Stimulated activated CD8-positive, alpha-beta memory T cell treated with anti-CD3 and anti-CD28 coated beads, Interleukin-4, amount 100 ng/mL, for 24 hours (primary cell): ENCODE results near the gene DSE.
A peak's percentile ranks its signal among the peaks of the same experiment; 100 is the strongest.
"Not testable (repeated sequence)": the region's sequence is repeated elsewhere in the genome, so short reads cannot be mapped to it uniquely, and the experiment has no call there.

Source experiments
- DNase-seq: peaks from one replicate; pipeline ENCODE4 v3.0.0-alpha.2; 2020; ENCODE audit warnings: low read depth

Gene DSE

GRCh38 chr6:116370760-116371119 is at the start of gene DSE:
Gene DSE, plus strand, starts transcription at chr6:116370947. Its CDS starts 28,304 bp downstream, at chr6:116399251.
- peak; percentile 56 for DNase-seq

GRCh38 chr6:116321933-116322332 is 48.8 kb upstream of the DSE start:
- not testable (repeated sequence) for DNase-seq

- DNase-seq, result no peak
Measured at GRCh38 chr6:116323863-116324262, 46.9 kb upstream of the DSE start.

- not testable (repeated sequence) for DNase-seq
Measured at GRCh38 chr6:116325634-116326132, 45.1 kb upstream of the DSE start.

GRCh38 chr6:116326181-116326671 is 44.5 kb upstream of the DSE start:
- no peak for DNase-seq

GRCh38 chr6:116326996-116327395 is 43.8 kb upstream of the DSE start:
- no peak for DNase-seq

GRCh38 chr6:116327803-116328527 is 42.8 kb upstream of the DSE start:
- no peak for DNase-seq

- no peak for DNase-seq
Measured at GRCh38 chr6:116328528-116328903, 42.2 kb upstream of the DSE start.

GRCh38 chr6:116329156-116329555 is 41.6 kb upstream of the DSE start:
- no peak for DNase-seq

GRCh38 chr6:116330511-116330910 is 40.2 kb upstream of the DSE start:
- DNase-seq, result no peak

GRCh38 chr6:116332096-116332495 is 38.7 kb upstream of the DSE start:
- DNase-seq, result no peak

- not testable (repeated sequence) for DNase-seq
Measured at GRCh38 chr6:116334638-116335409, 35.9 kb upstream of the DSE start.

GRCh38 chr6:116335612-116336215 is 35.0 kb upstream of the DSE start:
- no peak for DNase-seq

- DNase-seq, result no peak
Measured at GRCh38 chr6:116338943-116339342, 31.8 kb upstream of the DSE start.

GRCh38 chr6:116340625-116341024 is 30.1 kb upstream of the DSE start:
- not testable (repeated sequence) for DNase-seq

GRCh38 chr6:116349216-116349615 is 21.5 kb upstream of the DSE start:
- no peak for DNase-seq

- no peak for DNase-seq
Measured at GRCh38 chr6:116351101-116351500, 19.6 kb upstream of the DSE start.

- DNase-seq, result no peak
Measured at GRCh38 chr6:116352515-116353471, 18.0 kb upstream of the DSE start.

- no peak for DNase-seq
Measured at GRCh38 chr6:116354236-116354635, 16.5 kb upstream of the DSE start.

GRCh38 chr6:116355796-116356195 is 15.0 kb upstream of the DSE start:
- no peak for DNase-seq

- no peak for DNase-seq
Measured at GRCh38 chr6:116359131-116359530, 11.6 kb upstream of the DSE start.

- no peak for DNase-seq
Measured at GRCh38 chr6:116359835-116360234, 10.9 kb upstream of the DSE start.
